GM19099 (cell line): ENCODE data around the gene CT45A7.
"Not testable (repeated sequence)": the region's sequence is repeated elsewhere in the genome, so short reads cannot be mapped to it uniquely, and the experiment has no call there.

ENCODE experiments used
- POLR2A ChIP-seq: IDR thresholded peaks from 3 replicates; pipeline ENCODE4 v1.6.1; 2011; ENCODE audit warnings: low read depth; ENCODE audit not compliant: insufficient read length; ENCODE audit errors: extremely low read depth

Gene CT45A7, protein sequence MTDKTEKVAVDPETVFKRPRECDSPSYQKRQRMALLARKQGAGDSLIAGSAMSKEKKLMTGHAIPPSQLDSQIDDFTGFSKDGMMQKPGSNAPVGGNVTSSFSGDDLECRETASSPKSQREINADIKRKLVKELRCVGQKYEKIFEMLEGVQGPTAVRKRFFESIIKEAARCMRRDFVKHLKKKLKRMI

GRCh38 chrX:135837180-135837579 lies at the start of gene CT45A7:
Gene CT45A7 (minus strand): TSS chrX:135837280. CDS start chrX:135833533, 3,747 bp downstream.
- TF ChIP-seq POLR2A = not testable (repeated sequence)

GRCh38 chrX:135871712-135872111 lies 34.6 kb upstream of the CT45A7 start, which contains the start of gene CT45A9:
Gene CT45A9 (minus strand): TSS chrX:135871812. CDS start chrX:135868061, 3,751 bp downstream.
- TF ChIP-seq POLR2A = not testable (repeated sequence)

GRCh38 chrX:135854438-135854837 lies 17.4 kb upstream of the CT45A7 start, which contains the start of gene CT45A8:
Gene CT45A8 (minus strand): TSS chrX:135854538. CDS start chrX:135850783, 3,755 bp downstream.
- TF ChIP-seq POLR2A = not testable (repeated sequence)

DNA sequence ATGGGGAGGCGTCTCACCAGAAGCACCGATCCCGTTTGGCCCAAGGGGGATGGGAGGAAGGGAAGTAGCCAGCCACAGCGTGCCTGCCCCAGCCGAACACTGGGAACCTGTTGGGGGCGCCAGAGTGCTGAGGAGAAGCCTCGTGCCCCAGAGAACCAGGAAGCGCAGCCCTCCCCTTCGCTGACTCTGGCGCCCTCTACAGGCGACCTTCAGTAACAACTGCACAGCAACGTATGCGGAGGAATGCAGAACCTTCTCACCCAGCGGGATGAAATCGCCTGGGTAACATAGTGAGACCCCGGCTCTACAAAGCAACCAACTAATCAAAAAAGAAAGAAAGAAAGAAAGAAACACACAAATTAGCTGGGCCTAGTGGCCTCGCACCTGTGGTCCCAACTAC lies 17.2 kb downstream of the CT45A7 start, which contains the start of gene CT45A2:
TSS of gene CT45A2 (minus strand) at position 101 of the 400 bp plus-strand sequence. CDS start 3,747 bp downstream, outside the sequence.
- not testable (repeated sequence) for TF ChIP-seq POLR2A

- TF ChIP-seq POLR2A = not testable (repeated sequence)
Observed at GRCh38 chrX:135802687-135803086, 34.4 kb downstream of the CT45A7 start, which contains the start of gene CT45A6. Gene CT45A6 (minus strand): TSS chrX:135802787. CDS start chrX:135798993, 3,794 bp downstream.

DNA sequence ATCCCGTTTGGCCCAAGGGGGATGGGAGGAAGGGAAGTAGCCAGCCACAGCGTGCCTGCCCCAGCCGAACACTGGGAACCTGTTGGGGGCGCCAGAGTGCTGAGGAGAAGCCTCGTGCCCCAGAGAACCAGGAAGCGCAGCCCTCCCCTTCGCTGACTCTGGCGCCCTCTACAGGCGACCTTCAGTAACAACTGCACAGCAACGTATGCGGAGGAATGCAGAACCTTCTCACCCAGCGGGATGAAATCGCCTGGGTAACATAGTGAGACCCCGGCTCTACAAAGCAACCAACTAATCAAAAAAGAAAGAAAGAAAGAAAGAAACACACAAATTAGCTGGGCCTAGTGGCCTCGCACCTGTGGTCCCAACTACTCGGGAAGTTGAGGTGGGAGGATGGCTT lies 51.7 kb downstream of the CT45A7 start, which contains the start of gene CT45A5:
TSS of gene CT45A5 (minus strand) at position 101 of the 400 bp plus-strand sequence. CDS start 3,774 bp downstream, outside the sequence.
- not testable (repeated sequence) for TF ChIP-seq POLR2A
